Mesothelial cell of epicardium (in vitro differentiated cells): ENCODE data around the gene GSN. TPM values are rescaled to one million over a fixed set of nuclear protein-coding genes. Genes with fewer than 3 reads are reported as not detected.

Source experiments
- DNase-seq, 2 experiments: peaks; one replicate each; pipeline ENCODE4 v3.0.0; 2021; ENCODE audit warnings: low spot score in 2 of 2; ENCODE audit not compliant: unreplicated experiment in 2 of 2
- H3K27ac Mint-ChIP-seq: 2 replicates; pipeline ENCODE4 v1.8.0; 2021; ENCODE audit warnings: mixed read lengths
- H3K27me3 Mint-ChIP-seq: 2 replicates; pipeline ENCODE4 v1.8.0; 2021; ENCODE audit warnings: low read depth, mixed read lengths
- H3K36me3 Mint-ChIP-seq: 2 replicates; pipeline ENCODE4 v1.8.0; 2021; ENCODE audit warnings: mixed read lengths
- H3K4me1 Mint-ChIP-seq: 2 replicates; pipeline ENCODE4 v1.8.0; 2021; ENCODE audit warnings: mixed read lengths
- H3K4me3 Mint-ChIP-seq: 2 replicates; pipeline ENCODE4 v1.8.0; 2021; ENCODE audit warnings: mild to moderate bottlenecking, moderate library complexity, mixed read lengths
- H3K9me3 Mint-ChIP-seq: 2 replicates; pipeline ENCODE4 v1.8.0; 2021; ENCODE audit warnings: mixed read lengths
- CTCF ChIP-seq: fragments of 200-600 bp; sonication (generic); IDR thresholded peaks from one replicate; pipeline ENCODE4 v1.5.0; 2021; ENCODE audit warnings: antibody characterized with exemption; ENCODE audit not compliant: unreplicated experiment
- total RNA-seq: library from RNA; stranded (reverse); gene quantifications from 3 replicates; pipeline ENCODE4 v1.2.1, GENCODE V29; 2021

GSN gene
- total RNA-seq, 1 donor from 2014 or later: 114 TPM

GRCh38 chr9:121259935-121260334 is 8.0 kb upstream of the GSN start:
- no peak for DNase-seq
- H3K27me3 Mint-ChIP-seq: peaks cover 2% of the 10 kb centered on the region

GRCh38 chr9:121260457-121261106 is 7.4 kb upstream of the GSN start:
- H3K27me3 Mint-ChIP-seq: peaks cover 8% of the 10 kb centered on the region
- no peak overlapping the region for H3K27ac Mint-ChIP-seq
- TF ChIP-seq CTCF: no peak
- peaks cover 3% of the 10 kb centered on the region for H3K9me3 Mint-ChIP-seq
- H3K4me1 Mint-ChIP-seq: peaks cover 9% of the 10 kb centered on the region
- H3K36me3 Mint-ChIP-seq: no peaks in the 10 kb centered on the region
- DNase-seq: no peak
- no peak overlapping the region for H3K4me3 Mint-ChIP-seq

More at GRCh38 chr9:121259935-121260334, 8.0 kb upstream of the GSN start:
- no peak overlapping the region for H3K27ac Mint-ChIP-seq
- H3K4me1 Mint-ChIP-seq: peaks cover 9% of the 10 kb centered on the region
- H3K4me3 Mint-ChIP-seq: no peak overlapping the region
- no peak for TF ChIP-seq CTCF
- peaks cover 3% of the 10 kb centered on the region for H3K9me3 Mint-ChIP-seq
- no peaks in the 10 kb centered on the region for H3K36me3 Mint-ChIP-seq

- no peak for TF ChIP-seq CTCF
- Mint-ChIP-seq H3K36me3 (no peaks in the 10 kb centered on the region), H3K9me3 (peaks cover 3% of the 10 kb centered on the region), H3K4me1 (peaks cover 9% of the 10 kb centered on the region), H3K27ac (no peak overlapping the region), H3K4me3 (no peak overlapping the region), H3K27me3 (peaks cover 8% of the 10 kb centered on the region)
- DNase-seq: no peak
Measured at GRCh38 chr9:121261107-121261460, 6.9 kb upstream of the GSN start.

DNA sequence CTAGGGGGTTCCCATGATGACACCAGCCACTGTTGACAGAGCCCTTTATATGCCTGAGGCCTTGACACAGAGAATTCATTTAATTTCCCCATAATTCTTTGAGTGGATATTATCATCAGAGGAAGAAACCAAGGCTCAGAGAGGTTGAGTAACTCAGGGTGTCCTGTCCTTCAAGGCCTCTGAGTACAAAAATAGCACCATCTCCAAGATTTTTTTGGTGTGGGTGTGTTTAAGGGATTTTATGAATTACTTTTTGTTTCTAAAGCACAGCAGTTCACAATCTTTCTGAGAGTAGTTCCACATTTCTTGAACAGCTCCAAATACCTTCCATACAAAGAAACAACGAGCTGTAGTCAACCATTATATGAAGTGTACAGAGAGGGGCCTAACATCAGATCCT is 6.2 kb upstream of the GSN start:
- no peaks in the 10 kb centered on the region for H3K36me3 Mint-ChIP-seq
- H3K4me3 Mint-ChIP-seq: no peak overlapping the region
- no peak for DNase-seq
- H3K27me3 Mint-ChIP-seq: peaks cover 10% of the 10 kb centered on the region
- peaks cover 3% of the 10 kb centered on the region for H3K9me3 Mint-ChIP-seq
- no peak overlapping the region for H3K27ac Mint-ChIP-seq
- peaks cover 9% of the 10 kb centered on the region for H3K4me1 Mint-ChIP-seq
- no peak for TF ChIP-seq CTCF

GRCh38 chr9:121262423-121262822 is 5.5 kb upstream of the GSN start:
- no peak for DNase-seq
- H3K27me3 Mint-ChIP-seq: peaks cover 12% of the 10 kb centered on the region
- no peaks in the 10 kb centered on the region for H3K36me3 Mint-ChIP-seq
- TF ChIP-seq CTCF: no peak
- no peak overlapping the region for H3K4me3 Mint-ChIP-seq
- H3K9me3 Mint-ChIP-seq: peaks cover 3% of the 10 kb centered on the region
- peaks cover 12% of the 10 kb centered on the region for H3K4me1 Mint-ChIP-seq
- no peak overlapping the region for H3K27ac Mint-ChIP-seq

DNA sequence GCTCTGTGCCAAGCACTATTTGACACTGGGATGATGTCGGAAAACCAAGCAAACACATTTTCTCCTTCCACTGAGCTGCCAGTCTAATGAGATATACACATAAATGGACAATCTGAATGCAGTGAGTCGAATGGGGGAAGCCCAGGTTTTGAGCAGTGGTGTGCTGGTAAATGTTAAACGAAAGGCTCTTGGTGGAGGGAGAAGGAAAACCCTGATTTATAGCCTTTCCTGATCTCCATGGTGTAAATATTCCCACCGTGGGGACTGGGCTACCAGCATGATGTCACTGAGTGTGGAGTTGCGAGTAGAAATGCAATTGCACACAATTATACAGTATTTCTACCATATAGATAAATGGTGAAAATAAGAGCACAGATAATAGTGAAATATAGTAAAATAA is 5.0 kb upstream of the GSN start:
- no peak for DNase-seq
- H3K4me3 Mint-ChIP-seq: no peak overlapping the region
- H3K4me1 Mint-ChIP-seq: peaks cover 16% of the 10 kb centered on the region
- no peaks in the 10 kb centered on the region for H3K36me3 Mint-ChIP-seq
- TF ChIP-seq CTCF: no peak
- H3K27me3 Mint-ChIP-seq: peaks cover 13% of the 10 kb centered on the region
- H3K9me3 Mint-ChIP-seq: peaks cover 3% of the 10 kb centered on the region
- no peak overlapping the region for H3K27ac Mint-ChIP-seq
